A549 (cell line): ENCODE measurements around the gene RNU1-2.
"Not testable (repeated sequence)": the region's sequence is repeated elsewhere in the genome, so short reads cannot be mapped to it uniquely, and the experiment has no call there.

ENCODE experiments used
- CTCF ChIP-seq: fragments of >200 bp; sonication (Bioruptor Twin); formaldehyde crosslinking; IDR thresholded peaks from 3 replicates; pipeline ENCODE4 v1.5.1; 2016
- POLR2A ChIP-seq: IDR thresholded peaks from 2 replicates; pipeline ENCODE4 v1.6.1; 2012; ENCODE audit warnings: mild to moderate bottlenecking, low read length

- not testable (repeated sequence) for TF ChIP-seq POLR2A, CTCF
These were observed 1.4 kb upstream of the RNU1-2 start for GRCh38 chr1:16894338-16894737.
